Measurements from ENCODE around the gene SYT4.

Gene SYT4

GRCh38 chr18:43274526-43274925 is 2.8 kb downstream of the SYT4 start:
- Histone ChIP-seq H3K4me1 (ENCODE audit: control insufficient read depth in 1 of 2, insufficient read depth in 1 of 2, low read depth in 1 of 2, low read length in 1 of 2) (no peaks in the 10 kb centered on the region), H3K36me3 (no peaks in the 10 kb centered on the region), H3K27me3 (peaks cover 35% of the 10 kb centered on the region), H3K9me3 (no peaks in the 10 kb centered on the region), H3K4me3 (ENCODE audit: low read depth in 1 of 2, low read length in 1 of 2) (no peak overlapping the region), H3K27ac (no peak overlapping the region)
- TF ChIP-seq CTCF (IDR thresholded peaks at IDR 0.05): no peak

- Histone ChIP-seq H3K4me1 (ENCODE audit: control insufficient read depth in 1 of 2, insufficient read depth in 1 of 2, low read depth in 1 of 2, low read length in 1 of 2) (no peaks in the 10 kb centered on the region), H3K27ac (no peak overlapping the region), H3K9me3 (no peaks in the 10 kb centered on the region), H3K4me3 (ENCODE audit: low read depth in 1 of 2, low read length in 1 of 2) (no peak overlapping the region), H3K36me3 (no peaks in the 10 kb centered on the region), H3K27me3 (peaks cover 12% of the 10 kb centered on the region)
- TF ChIP-seq CTCF (IDR thresholded peaks at IDR 0.05): peak; percentile 47
These were observed 5.5 kb downstream of the SYT4 start for GRCh38 chr18:43271593-43272432.

- no peaks in the 10 kb centered on the region for H3K4me1 ChIP-seq (ENCODE audit: control insufficient read depth in 1 of 2, insufficient read depth in 1 of 2, low read depth in 1 of 2, low read length in 1 of 2)
- no peak for TF ChIP-seq CTCF (IDR thresholded peaks at IDR 0.05)
These were observed 9.5 kb downstream of the SYT4 start for GRCh38 chr18:43267818-43268217.

GRCh38 chr18:43265465-43265864 is 11.8 kb downstream of the SYT4 start:
- Histone ChIP-seq H3K27me3 (no peaks in the 10 kb centered on the region), H3K4me3 (ENCODE audit: low read depth in 1 of 2, low read length in 1 of 2) (no peak overlapping the region), H3K4me1 (ENCODE audit: control insufficient read depth in 1 of 2, insufficient read depth in 1 of 2, low read depth in 1 of 2, low read length in 1 of 2) (no peaks in the 10 kb centered on the region), H3K9me3 (no peaks in the 10 kb centered on the region), H3K36me3 (no peaks in the 10 kb centered on the region), H3K27ac (no peak overlapping the region)
- no peak for TF ChIP-seq CTCF (IDR thresholded peaks at IDR 0.05)

More at GRCh38 chr18:43267818-43268217, 9.5 kb downstream of the SYT4 start:
- Histone ChIP-seq H3K27ac (no peak overlapping the region), H3K9me3 (no peaks in the 10 kb centered on the region), H3K4me3 (ENCODE audit: low read depth in 1 of 2, low read length in 1 of 2) (no peak overlapping the region), H3K36me3 (no peaks in the 10 kb centered on the region), H3K27me3 (no peaks in the 10 kb centered on the region)

- no peak overlapping the region for H3K4me3 ChIP-seq (ENCODE audit: low read depth in 1 of 2, low read length in 1 of 2)
- H3K4me1 ChIP-seq (ENCODE audit: control insufficient read depth in 1 of 2, insufficient read depth in 1 of 2, low read depth in 1 of 2, low read length in 1 of 2): no peaks in the 10 kb centered on the region
- no peaks in the 10 kb centered on the region for H3K36me3 ChIP-seq
- TF ChIP-seq CTCF (IDR thresholded peaks at IDR 0.05): no peak
- no peaks in the 10 kb centered on the region for H3K27me3 ChIP-seq
- H3K27ac ChIP-seq: no peak overlapping the region
- no peaks in the 10 kb centered on the region for H3K9me3 ChIP-seq
These were observed 28.6 kb downstream of the SYT4 start for GRCh38 chr18:43248610-43249249.

Measured in neutrophil (primary cell).